ENCODE results near the gene ZNF592. TPM values are rescaled to one million over a fixed set of nuclear protein-coding genes. Genes with fewer than 3 reads are reported as not detected.

ZNF592 gene
- total and polyA plus RNA-seq, 2 donors (not counting 3 experiments of a cell fraction or from before 2014, with no cell fraction given), result 12.3 to 21.1 TPM

DNA sequence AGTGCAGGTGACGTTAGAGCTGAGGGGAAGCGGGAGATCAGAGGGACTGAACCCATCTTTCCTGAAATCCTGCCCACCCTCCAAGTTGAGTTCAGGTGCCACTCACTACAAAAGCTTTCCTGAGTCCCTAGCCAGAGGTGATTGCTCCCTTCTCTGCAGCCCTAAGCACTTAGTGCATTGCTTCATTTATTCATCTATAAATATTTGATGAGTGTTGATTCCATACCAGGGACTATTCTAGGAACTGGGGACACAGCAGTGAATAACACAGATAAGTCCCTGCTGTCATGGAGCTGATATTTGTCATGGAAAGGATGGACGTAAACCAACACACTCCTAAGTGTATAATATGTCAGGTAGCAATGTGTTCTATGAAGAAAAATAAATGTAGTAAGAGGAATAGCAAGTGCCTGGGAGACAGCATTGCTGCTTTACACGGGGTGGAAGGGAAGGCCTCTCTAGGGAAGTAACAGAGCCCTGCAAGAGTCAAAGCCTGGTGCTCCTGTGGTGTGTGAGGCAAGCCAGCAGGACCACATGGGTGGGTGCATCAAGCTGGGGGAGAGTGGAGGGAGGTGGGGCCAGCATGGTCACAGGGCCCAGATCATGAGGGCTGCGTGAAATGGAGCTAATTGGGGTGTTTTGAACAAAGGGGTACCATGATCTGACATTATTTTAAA is 87.4 kb downstream of the ZNF592 start:
- intact Hi-C loops (cut with micrococcal nuclease) (no loop called here), dilution Hi-C loops (cut with MboI; ENCODE audit: extremely low pct_ligation_motif_present, low sequenced_read_pairs) (loop anchor here (25.0 kb wide), 1 partner anchor 127 kb away; no protein-coding TSS in a partner anchor)
- ChIA-PET POLR2A (no interaction called here), CTCF (interaction anchor here (0.7 to 1.6 kb wide), 4 partner anchors 11 to 70 kb away, joined by 3 to 4 read pairs (median 3); no protein-coding TSS in a partner anchor)
- no peak for DNase-seq (ENCODE audit: low read depth, low spot score)
- Histone ChIP-seq H3K27ac (ENCODE audit: insufficient read depth, low read depth, low read length) (no peak overlapping the region), H3K36me3 (ENCODE audit: control insufficient read depth in 2 of 2, extremely low read depth in 1 of 2, insufficient read depth in 2 of 2, low read length in 2 of 2) (peaks cover 0 to 22% of the 10 kb centered on the region in 2 experiments), H3K4me1 (ENCODE audit: control insufficient read depth, extremely low read depth, insufficient read depth, low read length) (peaks cover 13% of the 10 kb centered on the region), H3K9me3 (replicated peaks; ENCODE audit: control insufficient read depth, insufficient read depth, low read length) (no peaks in the 10 kb centered on the region), H3K9ac (replicated peaks; ENCODE audit: extremely low read depth, insufficient read depth, low read length) (no peak overlapping the region), H3K27me3 (ENCODE audit: control insufficient read depth in 2 of 2, insufficient read depth in 2 of 2, low read length in 2 of 2) (no peaks in the 10 kb centered on the region), H3K4me3 (replicated peaks in 1 of 3; ENCODE audit: insufficient read depth in 1 of 3, low read depth in 1 of 3, low read length in 3 of 3) (no peak overlapping the region), H4K20me1 (replicated peaks; ENCODE audit: control insufficient read depth, extremely low read depth, insufficient read depth, low read length) (no peaks in the 10 kb centered on the region), H3K9me1 (replicated peaks; ENCODE audit: control insufficient read depth, extremely low read depth, insufficient read depth, low read length) (no peaks in the 10 kb centered on the region), H3K4me2 (ENCODE audit: insufficient read depth, low read length) (no peak overlapping the region), H2AFZ (ENCODE audit: low read depth, low read length) (no peak overlapping the region), H3K79me2 (ENCODE audit: control insufficient read depth, insufficient read depth, low read length) (no peaks in the 10 kb centered on the region)
- TF ChIP-seq POLR2A (IDR thresholded peaks at IDR 0.05; ENCODE audit: low read depth, low read length) (no peak), MYC (IDR thresholded peaks at IDR 0.05; ENCODE audit: low read depth, low read length) (no peak), POLR2AphosphoS5 (IDR thresholded peaks at IDR 0.05; ENCODE audit: insufficient read depth, low read depth, low read length) (no peak), GATA2 (IDR thresholded peaks at IDR 0.05; ENCODE audit: insufficient read depth, insufficient read length, low read depth, low read length) (no peak)
- TF ChIP-seq, protein P1, sequence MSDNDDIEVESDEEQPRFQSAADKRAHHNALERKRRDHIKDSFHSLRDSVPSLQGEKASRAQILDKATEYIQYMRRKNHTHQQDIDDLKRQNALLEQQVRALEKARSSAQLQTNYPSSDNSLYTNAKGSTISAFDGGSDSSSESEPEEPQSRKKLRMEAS (IDR thresholded peaks at IDR 0.05; ENCODE audit: insufficient read depth, insufficient read length), result no peak
- TF ChIP-seq, protein P2, sequence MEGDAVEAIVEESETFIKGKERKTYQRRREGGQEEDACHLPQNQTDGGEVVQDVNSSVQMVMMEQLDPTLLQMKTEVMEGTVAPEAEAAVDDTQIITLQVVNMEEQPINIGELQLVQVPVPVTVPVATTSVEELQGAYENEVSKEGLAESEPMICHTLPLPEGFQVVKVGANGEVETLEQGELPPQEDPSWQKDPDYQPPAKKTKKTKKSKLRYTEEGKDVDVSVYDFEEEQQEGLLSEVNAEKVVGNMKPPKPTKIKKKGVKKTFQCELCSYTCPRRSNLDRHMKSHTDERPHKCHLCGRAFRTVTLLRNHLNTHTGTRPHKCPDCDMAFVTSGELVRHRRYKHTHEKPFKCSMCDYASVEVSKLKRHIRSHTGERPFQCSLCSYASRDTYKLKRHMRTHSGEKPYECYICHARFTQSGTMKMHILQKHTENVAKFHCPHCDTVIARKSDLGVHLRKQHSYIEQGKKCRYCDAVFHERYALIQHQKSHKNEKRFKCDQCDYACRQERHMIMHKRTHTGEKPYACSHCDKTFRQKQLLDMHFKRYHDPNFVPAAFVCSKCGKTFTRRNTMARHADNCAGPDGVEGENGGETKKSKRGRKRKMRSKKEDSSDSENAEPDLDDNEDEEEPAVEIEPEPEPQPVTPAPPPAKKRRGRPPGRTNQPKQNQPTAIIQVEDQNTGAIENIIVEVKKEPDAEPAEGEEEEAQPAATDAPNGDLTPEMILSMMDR (IDR thresholded peaks at IDR 0.05; ENCODE audit: extremely low read depth in 1 of 2, insufficient read depth in 1 of 2, low read depth in 1 of 2, low read length in 2 of 2), result no peak
- no peak for FAIRE-seq
- BruUV-seq (replicated peaks), result no TSS peak
